Body of pancreas (tissue), 4 donors: Measurements from ENCODE around the gene ECSCR.

Experiments
- POLR2A ChIP-seq, 3 donors: fragments of 450-650 bp; IDR thresholded peaks; one replicate each; pipeline ENCODE4 v1.6.1; 2016; ENCODE audit warnings: antibody characterized with exemption in 3 of 3, mild to moderate bottlenecking in 2 of 3
- TF ChIP-seq, protein P1 (sequence below), 7 experiments: fragments of 450-650 bp in 4 of 7; fragments of 200-600 bp in 3 of 7; sonication (generic) in 3 of 7; IDR thresholded peaks; one replicate each; pipeline ENCODE4 v1.5.1; 2016 to 2019; ENCODE audit warnings: antibody characterized with exemption in 7 of 7

DNA sequence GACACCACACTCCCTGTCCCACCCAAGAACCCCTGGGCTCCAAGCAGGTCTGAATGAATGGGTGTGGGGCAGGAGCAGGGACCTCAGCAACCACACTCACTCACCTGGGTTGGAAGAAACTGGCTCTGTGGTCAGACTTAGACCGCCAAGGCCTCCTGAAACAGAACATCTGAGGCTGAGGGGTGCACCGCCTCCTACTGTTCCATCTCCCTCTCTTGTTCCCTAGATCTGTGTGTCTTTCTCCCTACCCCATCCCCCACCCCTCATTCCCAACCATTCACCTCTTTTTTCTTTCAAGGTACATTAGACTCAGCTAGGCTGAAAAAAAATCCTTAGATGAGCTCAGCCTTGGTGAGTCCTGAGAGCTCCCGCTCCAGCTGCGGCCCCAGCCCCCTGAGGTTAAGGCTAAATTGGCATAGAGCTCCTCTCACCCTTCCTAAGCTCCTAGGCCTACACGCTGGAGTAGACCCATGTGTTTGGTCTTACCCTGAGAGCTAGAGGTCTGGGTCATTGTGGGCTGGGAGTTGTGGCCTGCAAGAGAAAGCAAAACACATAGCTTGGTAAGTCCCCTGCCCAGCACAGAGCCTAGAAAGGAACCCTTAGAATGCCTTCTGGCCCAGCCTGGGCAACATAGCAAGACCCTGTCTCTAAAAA is 4.8 kb downstream of the ECSCR start:
- TF ChIP-seq, protein P1, sequence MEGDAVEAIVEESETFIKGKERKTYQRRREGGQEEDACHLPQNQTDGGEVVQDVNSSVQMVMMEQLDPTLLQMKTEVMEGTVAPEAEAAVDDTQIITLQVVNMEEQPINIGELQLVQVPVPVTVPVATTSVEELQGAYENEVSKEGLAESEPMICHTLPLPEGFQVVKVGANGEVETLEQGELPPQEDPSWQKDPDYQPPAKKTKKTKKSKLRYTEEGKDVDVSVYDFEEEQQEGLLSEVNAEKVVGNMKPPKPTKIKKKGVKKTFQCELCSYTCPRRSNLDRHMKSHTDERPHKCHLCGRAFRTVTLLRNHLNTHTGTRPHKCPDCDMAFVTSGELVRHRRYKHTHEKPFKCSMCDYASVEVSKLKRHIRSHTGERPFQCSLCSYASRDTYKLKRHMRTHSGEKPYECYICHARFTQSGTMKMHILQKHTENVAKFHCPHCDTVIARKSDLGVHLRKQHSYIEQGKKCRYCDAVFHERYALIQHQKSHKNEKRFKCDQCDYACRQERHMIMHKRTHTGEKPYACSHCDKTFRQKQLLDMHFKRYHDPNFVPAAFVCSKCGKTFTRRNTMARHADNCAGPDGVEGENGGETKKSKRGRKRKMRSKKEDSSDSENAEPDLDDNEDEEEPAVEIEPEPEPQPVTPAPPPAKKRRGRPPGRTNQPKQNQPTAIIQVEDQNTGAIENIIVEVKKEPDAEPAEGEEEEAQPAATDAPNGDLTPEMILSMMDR (IDR thresholded peaks at IDR 0.05), result no peak
- TF ChIP-seq POLR2A (IDR thresholded peaks at IDR 0.05), result no peak
